GM12872 (cell line): ENCODE data around the gene C22orf23.
A peak's percentile ranks its signal among the peaks of the same experiment; 100 is the strongest.

Experiments used
- TF ChIP-seq, protein P1 (sequence below): IDR thresholded peaks from 3 replicates; pipeline ENCODE4 v1.5.1; 2011; ENCODE audit warnings: low read depth, mild to moderate bottlenecking, low read length, moderate library complexity; ENCODE audit not compliant: insufficient read depth

C22orf23 gene

DNA sequence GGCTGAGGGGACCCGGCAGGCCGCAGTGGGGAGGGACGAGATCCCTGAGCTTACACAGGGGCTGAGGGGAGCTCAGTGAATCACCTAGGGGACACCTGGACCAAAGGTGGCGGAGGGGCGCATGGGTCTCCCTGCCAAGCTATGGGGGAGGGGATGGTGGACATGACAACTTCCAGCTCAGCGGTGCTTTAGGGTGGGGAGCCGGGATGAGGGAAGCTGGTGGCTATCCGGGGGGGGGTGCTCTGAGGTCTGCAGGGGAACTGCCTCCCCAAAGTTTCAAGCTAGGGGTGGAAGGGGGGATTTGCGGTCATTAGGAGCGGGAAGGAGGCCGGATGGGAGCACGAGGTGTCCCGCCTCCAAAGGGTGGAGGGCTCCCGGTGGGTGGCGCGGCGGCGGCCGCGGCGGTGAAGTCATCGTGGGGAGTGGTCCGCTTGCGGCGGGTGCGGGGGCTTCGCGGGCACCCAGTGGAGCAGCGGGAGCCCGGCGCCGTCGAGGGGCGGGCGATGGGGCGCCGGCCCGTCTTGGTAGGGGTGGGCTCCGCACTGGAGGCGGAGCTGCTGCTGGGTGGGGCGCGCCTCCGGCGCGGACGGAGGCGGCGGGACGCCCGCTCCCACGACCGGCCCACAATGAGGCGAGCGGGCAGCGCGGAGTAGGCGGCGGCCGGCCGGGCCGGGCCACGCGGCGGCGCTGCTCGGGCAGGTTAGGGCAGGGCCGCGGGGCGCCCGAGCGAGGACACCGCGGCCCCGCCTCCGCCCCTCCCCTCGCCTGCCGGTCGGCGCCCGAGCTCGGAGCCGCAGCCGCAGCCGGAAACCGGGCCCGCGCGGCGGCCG is 47.7 kb downstream of the C22orf23 start, which contains the start of gene MICALL1:
Gene MICALL1 (plus strand): TSS at position 764 of the 830 bp plus-strand sequence. CDS start 126 bp downstream, outside the sequence.
- TF ChIP-seq, protein P1, sequence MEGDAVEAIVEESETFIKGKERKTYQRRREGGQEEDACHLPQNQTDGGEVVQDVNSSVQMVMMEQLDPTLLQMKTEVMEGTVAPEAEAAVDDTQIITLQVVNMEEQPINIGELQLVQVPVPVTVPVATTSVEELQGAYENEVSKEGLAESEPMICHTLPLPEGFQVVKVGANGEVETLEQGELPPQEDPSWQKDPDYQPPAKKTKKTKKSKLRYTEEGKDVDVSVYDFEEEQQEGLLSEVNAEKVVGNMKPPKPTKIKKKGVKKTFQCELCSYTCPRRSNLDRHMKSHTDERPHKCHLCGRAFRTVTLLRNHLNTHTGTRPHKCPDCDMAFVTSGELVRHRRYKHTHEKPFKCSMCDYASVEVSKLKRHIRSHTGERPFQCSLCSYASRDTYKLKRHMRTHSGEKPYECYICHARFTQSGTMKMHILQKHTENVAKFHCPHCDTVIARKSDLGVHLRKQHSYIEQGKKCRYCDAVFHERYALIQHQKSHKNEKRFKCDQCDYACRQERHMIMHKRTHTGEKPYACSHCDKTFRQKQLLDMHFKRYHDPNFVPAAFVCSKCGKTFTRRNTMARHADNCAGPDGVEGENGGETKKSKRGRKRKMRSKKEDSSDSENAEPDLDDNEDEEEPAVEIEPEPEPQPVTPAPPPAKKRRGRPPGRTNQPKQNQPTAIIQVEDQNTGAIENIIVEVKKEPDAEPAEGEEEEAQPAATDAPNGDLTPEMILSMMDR = peak; percentile 15; the same call in 1 of the 3 replicates

DNA sequence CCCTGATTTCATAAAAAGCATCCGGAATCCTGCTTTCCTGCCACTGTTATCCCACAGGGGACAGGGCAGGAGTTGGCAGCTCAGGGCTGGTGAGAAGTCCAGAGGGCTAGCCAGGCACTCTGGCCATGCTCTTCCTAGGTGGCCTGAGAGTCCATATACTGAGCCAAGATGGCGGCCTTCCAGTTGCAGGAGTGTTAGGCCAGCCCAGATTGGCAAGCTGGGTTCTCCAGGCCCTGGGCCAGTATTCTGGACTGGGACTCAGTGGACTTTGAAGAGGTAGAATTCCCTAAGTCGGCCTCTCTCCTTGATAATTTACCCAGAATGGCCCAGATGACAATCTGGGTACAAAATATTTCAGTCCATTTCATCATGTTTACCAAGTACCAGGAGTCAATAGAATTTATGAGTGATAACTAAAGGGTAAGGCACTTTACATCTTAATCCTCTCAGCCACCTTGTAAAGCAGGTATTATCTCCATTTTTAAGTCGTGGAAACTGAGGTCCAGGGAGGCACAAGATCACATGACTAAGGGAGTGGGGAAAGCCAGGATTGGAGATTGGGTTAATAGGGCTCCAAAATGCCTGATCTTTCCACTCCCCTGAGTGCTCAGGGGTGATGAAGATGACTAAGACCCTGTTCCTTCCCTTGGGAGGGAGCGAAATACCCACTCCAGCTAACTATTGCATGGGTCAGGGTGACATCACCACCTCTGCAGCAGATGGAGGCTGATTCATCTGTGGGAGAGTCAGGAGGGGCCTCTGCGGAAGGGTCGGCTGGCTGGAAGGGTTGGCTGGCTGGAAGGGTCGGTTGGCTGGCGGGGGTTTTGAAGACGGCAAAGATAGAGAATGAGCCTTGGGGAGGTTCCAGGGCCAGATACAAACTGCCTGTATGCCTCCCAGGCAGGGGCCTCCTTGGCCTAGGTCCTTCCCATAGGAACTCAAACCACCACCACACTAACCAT is 48.5 kb downstream of the C22orf23 start:
- TF ChIP-seq, protein P1 = no peak

DNA sequence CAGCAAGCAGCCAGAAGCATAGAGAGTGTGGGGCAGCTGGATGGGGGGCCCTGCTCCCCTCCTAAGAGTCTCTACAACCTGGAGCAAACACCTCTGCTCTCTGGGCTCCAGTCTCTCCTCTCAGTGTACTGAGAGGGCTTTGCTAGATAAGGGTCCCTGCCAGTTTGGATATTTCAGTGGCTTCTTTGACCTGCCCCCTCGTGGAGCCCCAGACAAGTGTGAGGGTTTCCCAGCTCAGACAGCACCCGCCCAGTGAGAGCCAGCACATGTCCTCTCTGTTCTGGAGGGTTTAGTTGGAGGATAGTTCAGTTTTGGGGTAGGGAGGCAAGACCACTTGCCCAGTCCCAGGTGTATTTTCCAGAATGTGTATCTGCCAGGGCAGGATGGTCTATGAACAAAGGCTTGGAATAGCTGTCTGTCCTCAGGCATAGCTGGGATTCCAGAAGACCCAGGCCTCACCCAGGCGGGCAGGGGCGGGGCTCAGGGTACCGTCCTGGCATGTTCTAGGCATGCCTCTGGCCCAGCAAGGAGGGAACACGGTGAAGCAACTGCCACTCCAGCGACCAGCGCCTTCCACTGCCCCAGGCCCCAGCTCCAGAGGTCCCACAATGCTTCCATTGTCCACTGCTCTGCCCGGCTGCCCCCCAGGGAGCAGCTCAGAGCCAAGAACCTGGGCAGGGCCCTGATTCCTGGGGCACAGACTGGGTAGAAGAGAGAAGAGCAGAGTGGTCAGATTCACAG is 54.8 kb downstream of the C22orf23 start:
- TF ChIP-seq, protein P1 = no peak

DNA sequence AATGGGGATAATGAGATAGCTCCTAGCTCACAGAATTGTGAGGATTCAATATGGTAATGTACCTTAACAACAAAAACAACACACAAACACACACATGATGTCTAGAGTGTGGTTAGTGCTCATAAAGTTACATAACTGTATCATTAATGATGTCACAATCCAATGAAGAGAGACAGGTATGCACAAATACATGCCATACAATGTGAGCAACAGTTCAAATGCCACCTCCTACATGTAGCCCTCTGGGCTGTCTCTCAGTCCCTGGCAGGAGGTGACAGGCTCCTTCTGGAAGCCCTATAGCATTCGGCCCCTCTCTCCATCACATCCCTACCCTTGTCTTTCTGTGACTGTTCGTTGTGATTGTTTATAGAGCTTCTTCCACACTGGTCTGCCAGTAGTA is 55.6 kb downstream of the C22orf23 start:
- TF ChIP-seq, protein P1 = no peak

DNA sequence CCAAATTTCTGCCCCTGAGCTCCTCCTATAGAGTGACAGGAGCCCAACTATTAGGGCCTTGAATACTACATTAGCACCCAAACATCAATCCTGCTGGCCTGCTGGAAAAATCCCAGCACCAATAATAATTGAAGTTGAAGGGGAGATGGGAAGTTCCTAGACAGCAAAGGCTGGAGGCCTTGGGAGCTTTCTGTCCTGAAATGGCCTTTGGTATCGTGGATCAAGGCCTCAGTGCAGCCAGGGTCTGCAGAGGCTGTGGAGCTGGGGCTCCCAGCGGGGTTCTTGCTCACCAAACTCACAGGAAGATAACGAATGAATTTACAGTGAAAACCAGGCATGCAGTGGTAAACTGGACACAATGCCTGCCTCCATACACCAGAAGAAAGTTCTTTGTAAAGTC is 56.5 kb downstream of the C22orf23 start:
- TF ChIP-seq, protein P1 = no peak

DNA sequence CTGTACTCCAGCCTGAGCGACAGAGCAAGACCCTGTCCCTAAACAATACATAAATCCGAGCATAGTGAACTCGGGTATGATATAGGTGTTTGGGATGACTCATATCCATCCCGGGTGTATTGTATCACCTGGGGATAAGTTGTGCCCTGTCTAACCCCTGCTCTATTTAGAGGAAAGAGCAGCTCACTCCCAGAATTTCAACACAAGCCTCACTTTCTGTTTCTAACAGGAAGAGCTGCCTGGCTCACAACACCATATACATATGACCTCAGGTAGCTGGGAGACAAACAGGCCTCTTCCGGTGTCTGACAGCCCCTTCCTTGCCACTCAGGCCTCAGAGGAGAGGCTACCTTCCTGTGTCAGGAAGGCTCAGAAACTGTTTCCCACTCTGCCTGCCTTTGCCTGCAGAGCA is 57.2 kb downstream of the C22orf23 start:
- TF ChIP-seq, protein P1 = no peak
